HEK293 (cell line): ENCODE data around the gene ATP2B3.

ENCODE experiments used
- ZEB2 ChIP-seq: fragments of 450-650 bp; formaldehyde crosslinking; IDR thresholded peaks from 2 replicates; pipeline ENCODE4 v1.5.1; 2016; ENCODE audit warnings: missing biosample characterization, missing genetic modification characterization
- ZFP69B ChIP-seq: fragments of 450-650 bp; formaldehyde crosslinking; IDR thresholded peaks from 2 replicates; pipeline ENCODE4 v1.5.1; 2016; ENCODE audit warnings: missing biosample characterization, missing genetic modification characterization
- ZNF175 ChIP-seq: fragments of 450-650 bp; formaldehyde crosslinking; IDR thresholded peaks from 2 replicates; pipeline ENCODE4 v1.5.1; 2016; ENCODE audit warnings: missing biosample characterization, missing genetic modification characterization
- ZNF184 ChIP-seq: fragments of 450-650 bp; IDR thresholded peaks from 2 replicates; pipeline ENCODE4 v1.5.1; 2018; ENCODE audit warnings: missing biosample characterization, mild to moderate bottlenecking, missing genetic modification characterization
- ZSCAN23 ChIP-seq: fragments of 450-650 bp; formaldehyde crosslinking; IDR thresholded peaks from 2 replicates; pipeline ENCODE4 v1.5.1; 2016; ENCODE audit warnings: missing biosample characterization, missing genetic modification characterization
- TF ChIP-seq, protein P1 (sequence below): fragments of 450-650 bp; formaldehyde crosslinking; IDR thresholded peaks from 2 replicates; pipeline ENCODE4 v1.5.1; 2016; ENCODE audit warnings: missing biosample characterization, missing genetic modification characterization
- TF ChIP-seq, protein P2 (sequence below): fragments of 450-650 bp; formaldehyde crosslinking; conservative IDR thresholded peaks from 2 replicates; pipeline ENCODE4 v1.5.1; 2016; ENCODE audit warnings: low read depth, missing biosample characterization, missing genetic modification characterization

DNA sequence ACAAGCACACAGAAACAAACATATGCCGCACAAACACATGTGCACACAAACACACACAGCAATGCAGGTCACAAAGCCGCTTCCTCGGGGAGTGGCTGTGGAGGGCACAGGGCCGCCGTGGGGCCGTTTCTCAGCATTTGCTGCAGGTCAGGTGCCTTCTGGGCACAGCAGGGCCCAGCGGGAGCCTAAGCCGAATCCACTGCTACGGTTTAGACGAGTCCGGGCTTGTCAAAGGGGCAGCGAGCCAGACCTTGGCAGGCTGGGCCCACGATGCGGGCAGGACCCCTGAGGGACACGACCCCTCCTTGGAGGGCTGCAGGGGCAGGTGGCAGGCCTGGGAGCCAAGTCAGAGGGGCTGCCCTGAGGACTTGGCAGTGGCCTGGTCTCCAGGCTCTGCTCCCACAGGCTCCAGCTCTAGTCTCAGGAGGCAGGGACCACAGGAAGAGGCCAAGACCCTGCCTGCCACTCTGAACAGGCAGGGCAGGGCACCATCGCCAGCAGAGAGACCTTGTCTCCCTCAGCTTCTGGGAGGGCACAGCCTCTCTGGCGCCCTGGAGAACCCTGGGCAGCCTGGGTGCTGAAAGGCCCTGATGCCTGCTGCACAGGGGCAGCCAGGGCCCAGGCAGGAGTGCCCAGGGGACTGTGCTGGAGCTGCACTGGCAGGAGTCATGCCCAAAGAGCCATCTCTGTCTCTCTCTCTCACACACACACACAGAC, 5.5 kb upstream of the ATP2B3 start:
- TF ChIP-seq ZEB2 (tag by site-specific recombination) (no peak), ZFP69B (no peak), ZNF184 (no peak), ZNF175 (tag by site-specific recombination) (no peak), ZSCAN23 (tag by site-specific recombination) (no peak)
- TF ChIP-seq, protein P1, sequence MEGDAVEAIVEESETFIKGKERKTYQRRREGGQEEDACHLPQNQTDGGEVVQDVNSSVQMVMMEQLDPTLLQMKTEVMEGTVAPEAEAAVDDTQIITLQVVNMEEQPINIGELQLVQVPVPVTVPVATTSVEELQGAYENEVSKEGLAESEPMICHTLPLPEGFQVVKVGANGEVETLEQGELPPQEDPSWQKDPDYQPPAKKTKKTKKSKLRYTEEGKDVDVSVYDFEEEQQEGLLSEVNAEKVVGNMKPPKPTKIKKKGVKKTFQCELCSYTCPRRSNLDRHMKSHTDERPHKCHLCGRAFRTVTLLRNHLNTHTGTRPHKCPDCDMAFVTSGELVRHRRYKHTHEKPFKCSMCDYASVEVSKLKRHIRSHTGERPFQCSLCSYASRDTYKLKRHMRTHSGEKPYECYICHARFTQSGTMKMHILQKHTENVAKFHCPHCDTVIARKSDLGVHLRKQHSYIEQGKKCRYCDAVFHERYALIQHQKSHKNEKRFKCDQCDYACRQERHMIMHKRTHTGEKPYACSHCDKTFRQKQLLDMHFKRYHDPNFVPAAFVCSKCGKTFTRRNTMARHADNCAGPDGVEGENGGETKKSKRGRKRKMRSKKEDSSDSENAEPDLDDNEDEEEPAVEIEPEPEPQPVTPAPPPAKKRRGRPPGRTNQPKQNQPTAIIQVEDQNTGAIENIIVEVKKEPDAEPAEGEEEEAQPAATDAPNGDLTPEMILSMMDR (tag by site-specific recombination), result no peak
- TF ChIP-seq, protein P2, sequence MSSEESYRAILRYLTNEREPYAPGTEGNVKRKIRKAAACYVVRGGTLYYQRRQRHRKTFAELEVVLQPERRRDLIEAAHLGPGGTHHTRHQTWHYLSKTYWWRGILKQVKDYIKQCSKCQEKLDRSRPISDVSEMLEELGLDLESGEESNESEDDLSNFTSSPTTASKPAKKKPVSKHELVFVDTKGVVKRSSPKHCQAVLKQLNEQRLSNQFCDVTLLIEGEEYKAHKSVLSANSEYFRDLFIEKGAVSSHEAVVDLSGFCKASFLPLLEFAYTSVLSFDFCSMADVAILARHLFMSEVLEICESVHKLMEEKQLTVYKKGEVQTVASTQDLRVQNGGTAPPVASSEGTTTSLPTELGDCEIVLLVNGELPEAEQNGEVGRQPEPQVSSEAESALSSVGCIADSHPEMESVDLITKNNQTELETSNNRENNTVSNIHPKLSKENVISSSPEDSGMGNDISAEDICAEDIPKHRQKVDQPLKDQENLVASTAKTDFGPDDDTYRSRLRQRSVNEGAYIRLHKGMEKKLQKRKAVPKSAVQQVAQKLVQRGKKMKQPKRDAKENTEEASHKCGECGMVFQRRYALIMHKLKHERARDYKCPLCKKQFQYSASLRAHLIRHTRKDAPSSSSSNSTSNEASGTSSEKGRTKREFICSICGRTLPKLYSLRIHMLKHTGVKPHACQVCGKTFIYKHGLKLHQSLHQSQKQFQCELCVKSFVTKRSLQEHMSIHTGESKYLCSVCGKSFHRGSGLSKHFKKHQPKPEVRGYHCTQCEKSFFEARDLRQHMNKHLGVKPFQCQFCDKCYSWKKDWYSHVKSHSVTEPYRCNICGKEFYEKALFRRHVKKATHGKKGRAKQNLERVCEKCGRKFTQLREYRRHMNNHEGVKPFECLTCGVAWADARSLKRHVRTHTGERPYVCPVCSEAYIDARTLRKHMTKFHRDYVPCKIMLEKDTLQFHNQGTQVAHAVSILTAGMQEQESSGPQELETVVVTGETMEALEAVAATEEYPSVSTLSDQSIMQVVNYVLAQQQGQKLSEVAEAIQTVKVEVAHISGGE (tag by site-specific recombination), result no peak
